HG03520 (cell line): Measurements from ENCODE around the gene BANP.
"Not testable (repeated sequence)": the region's sequence is repeated elsewhere in the genome, so short reads cannot be mapped to it uniquely, and the experiment has no call there.

ENCODE experiments used
- ATAC-seq: cut with Tn5 transposase; IDR thresholded peaks from one replicate; pipeline ENCODE4 v1.9.1; 2021; ENCODE audit warnings: mild to moderate bottlenecking, moderate library complexity; ENCODE audit not compliant: unreplicated experiment

The BANP gene

DNA sequence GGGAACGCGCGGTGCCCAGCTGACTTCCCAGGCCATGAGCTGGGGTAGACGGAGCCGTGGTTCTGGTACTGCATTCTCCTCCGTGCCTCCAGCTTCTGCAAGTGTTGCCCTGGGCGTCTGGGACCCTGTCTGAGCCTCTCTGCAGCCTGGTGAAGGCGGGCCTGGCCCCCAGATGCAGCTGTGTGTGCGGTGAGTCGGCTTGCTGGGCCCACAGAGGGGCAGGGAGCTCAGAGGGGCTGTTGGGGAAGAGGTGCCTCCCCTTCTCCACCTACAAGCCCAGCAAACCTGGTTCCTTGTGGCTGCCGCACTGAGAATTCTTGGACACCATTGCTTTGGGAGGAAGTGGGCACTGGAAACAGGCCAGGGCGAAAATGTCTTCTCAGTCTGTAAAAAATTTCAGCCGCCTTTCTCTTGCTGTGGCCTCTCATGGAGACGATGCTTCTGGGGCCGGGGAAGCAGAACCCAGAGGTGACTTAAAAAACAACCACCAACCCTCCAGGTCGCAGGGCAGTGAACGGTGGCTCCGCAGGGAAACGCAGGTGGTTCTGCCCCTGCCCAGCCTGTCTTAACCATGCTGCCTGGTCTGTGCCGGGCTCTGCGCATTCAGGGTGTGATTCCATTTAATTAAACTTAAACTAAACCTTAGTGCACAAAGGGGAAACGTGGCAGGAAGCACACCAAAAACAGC lies 163.5 kb downstream of the BANP start:
- not testable (repeated sequence) for ATAC-seq

DNA sequence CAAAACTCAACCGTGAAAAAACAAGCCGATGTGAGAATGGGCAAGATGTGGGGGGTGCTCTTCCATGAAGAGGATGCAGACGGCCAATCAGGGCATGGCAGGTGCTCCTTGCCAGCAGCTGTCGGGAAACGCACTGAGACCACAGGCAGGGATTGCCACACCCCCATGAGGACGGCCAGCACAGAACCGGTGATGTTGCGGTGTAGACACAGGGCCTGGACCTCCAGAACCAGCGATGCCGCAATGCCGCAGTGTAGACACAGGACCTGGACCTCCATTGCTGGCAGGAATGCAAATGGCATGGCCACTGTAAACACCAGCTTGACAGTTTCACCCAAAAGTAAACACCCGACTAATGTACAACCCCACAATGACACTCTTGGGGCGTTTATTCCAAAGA lies 164.9 kb downstream of the BANP start:
- no peak for ATAC-seq

DNA sequence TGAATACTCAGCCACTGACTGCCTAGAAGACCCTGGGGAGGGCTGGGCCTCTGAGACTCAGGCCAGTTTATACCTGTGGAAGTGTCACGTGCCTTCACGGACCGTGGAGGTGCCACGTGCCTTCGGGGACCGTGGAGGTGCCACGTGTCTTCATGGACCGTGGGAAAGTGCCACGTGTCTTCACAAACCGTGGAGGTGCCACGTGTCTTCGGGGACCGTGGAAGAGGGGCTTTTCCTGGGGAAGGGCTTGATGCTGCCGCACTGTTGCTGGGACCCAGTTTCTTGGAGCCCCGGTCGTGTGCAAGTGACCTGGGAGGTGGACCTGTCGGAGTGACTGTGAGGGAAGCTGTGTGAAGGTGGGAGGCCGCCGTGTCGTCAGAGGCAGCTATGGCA lies 166.2 kb downstream of the BANP start:
- no peak for ATAC-seq

DNA sequence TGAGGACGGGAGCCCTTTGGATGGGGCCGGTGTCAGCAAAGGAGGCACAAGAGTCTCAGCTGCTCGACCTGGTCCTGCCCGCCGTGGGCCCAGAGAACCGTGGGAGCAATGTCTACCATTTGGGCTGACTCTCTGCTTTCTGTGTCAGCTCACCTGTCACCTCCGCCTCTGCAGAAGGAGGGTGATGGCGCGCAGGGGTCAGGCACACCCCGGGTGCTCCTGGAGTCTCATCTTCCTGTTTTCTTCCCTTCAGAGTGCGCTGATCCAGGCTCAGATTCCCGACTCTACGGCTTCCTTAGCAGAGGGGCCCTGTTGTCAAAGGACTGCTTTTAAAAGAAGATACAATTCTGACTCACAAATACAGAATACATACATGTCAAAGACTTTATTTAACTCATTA lies 167.1 kb downstream of the BANP start:
- ATAC-seq: no peak

DNA sequence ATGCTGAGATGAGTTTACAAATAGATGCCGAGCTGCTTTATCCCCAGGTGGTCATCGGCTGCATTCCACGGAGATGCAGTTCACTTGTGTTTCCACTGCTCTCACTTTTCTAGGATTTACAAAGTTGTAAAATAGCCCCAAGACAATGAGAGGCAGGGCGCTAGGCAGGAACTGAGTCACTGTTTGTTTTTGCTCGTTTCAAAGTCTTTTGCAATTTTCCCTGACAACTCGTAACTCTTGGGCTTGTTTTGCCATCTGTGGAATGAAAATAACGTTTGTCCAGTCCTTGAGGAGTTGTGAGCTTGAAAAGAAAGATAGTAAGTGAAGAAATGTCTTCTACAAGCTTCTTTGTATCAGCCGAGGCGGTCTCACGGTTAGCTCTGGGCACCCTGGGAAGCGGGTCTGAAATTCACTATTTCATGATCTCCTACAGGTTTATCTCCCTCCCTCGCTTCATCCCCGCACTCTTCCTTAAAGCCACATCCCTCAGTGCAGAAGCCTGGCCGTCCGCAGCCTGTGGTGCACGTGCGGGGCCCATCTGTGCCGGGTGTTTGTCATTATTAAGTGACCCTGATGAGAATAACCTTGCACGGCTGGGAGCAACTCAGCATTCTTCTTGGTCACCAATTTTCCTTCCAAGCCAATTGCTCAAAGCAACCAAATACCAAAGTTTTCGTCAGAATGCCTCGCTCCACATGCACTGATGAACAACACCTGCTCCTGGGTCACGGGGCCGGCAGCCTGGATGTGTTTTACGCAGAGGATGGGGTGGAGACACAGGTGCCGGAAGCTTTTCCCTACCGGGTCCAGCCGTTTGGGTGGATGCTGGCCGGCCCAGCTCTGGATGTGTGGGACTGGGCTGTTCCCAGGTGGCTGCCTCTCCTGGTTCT lies 167.9 kb downstream of the BANP start:
- not testable (repeated sequence) for ATAC-seq

DNA sequence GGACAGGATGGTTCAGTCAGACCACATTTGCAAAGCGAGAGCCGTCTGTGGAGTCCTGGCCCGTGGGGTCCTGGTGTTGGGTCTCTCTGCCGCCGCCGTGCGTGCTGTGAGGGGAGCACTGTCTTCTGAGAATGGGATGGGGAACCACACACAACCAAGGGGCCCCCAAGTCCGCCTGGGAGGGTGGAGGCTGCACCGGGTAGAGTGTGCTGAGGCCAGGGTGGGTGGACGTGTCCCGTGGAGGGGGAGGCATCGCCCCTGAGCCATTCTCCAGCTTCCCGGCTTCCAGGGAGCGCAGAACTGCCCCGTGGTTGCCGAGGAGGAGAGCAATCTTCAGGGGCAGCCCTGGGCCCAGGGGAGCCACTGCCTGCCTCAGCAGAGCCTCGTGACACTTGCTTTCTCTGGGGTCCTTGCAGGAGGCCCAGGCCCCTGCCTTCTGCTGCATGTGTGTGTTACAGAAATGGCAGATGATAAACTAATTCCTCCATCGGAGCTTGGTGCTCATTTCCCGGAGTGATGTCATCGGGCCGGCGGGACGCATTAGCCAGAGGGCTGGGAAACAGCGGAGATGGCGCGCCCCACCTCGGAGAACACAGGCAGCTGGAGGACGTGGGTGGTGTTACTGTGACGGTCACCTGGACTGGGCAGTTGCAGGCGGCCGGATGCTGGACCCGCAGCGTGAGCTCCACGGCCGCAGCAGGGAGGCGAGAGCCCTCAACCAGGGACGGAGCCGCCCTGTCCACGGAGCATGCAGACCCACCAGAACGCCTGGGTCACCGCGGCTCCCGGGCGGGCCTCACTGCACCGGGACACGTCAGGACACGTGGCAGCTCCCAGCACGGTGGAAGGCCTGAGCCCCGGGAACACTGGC lies 168.9 kb downstream of the BANP start:
- ATAC-seq: not testable (repeated sequence)

DNA sequence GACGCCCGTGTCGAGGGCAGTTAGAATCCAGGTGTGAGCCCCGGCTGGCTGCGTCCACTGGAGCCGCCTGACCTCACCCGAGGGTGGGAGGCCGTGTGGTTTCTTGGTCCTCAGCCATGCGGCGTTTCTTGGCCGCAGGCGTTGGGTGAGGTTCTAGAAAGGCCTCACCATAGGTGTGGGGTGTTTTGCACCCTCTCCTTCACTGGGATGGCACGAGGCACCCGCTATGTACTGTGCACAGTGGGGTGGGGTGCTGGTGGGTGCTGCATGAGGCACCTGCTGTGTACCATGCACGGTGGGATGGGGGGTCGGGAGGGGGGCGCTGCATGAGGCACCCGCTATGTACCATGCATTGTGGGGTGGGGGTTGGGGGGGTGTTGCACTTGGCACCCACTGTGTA lies 169.6 kb downstream of the BANP start:
- ATAC-seq: no peak

DNA sequence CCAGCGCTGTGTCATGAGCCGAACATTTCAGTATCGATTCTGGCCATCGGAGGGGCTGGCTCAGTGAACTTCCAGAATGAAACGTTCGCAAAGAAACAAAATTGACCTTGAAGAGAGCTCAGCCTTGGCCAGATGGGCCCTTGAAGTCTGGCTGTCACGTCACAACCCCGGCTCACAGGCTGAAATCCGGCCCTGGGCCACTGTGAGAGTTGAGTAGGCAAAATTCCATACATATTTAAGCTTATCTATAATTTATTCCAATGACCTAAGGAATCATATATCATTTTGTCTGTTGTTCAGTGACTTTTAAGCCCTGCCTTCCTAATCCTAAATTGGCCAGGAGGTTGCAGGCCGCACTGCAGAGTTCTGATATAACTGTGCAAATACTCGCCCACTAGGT lies 170.2 kb downstream of the BANP start:
- not testable (repeated sequence) for ATAC-seq

DNA sequence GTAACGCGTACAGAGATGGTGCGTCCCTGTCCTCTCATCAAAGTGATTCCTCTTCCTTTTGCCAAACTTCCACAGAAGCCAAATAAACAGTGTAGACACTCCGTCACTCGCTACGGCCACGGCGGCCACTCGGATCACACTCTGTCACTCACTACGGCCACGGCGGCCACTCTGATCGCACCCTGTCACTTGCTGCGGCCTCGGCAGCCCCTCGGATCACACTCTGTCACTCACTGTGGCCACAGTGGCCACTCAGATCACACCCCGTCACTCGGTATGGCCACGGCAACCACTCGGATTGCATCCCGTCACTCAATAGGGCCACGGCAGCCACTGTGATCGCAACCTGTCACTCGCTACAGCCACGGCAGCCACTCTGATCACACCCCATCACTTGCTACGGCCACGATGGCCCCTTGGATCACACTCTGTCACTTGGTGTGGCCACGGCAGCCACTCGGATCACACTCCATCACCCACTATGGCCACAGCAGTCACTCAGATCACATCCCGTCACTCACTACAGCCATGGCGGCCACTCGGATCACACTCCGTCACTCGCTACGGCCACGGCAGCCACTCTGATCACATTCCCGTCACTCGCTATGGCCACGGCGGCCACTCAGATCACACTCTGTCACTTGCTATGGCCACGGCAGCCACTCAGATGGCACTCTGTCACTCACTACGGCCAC lies 170.8 kb downstream of the BANP start:
- ATAC-seq: no peak
